ENCODE measurements around the gene ELOB.

GRCh38 chr16:2822496-2822895 lies 45.4 kb upstream of the ELOB start:
- TF ChIP-seq POLR2A (IDR thresholded peaks at IDR 0.05), result no peak
- no peak for TF ChIP-seq CTCF (IDR thresholded peaks at IDR 0.05)
- no peak for TF ChIP-seq POLR2AphosphoS5 (IDR thresholded peaks at IDR 0.05)
